ENCODE data around the gene ZFP92.

The ZFP92 gene

DNA sequence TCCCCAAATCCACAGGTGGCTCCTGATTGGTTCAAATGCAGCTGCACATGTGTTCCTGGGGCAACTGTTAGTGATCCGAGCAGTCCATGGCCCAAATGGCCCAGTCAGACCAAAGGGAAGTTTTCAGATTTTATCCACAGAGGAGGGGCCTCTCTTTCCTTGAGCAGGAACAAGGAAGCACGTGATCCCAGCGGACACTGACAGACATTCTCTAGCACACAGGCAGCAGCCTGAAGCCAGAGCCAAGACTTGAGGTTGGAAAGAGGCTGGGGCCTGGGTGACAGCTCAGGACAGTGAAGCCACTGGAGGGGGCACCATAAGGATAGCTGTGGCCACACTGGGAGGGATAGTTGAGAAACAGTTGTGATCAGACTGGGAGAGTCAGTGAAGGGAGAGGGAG lies 3.5 kb upstream of the ZFP92 start:
- no peak for DNase-seq

DNA sequence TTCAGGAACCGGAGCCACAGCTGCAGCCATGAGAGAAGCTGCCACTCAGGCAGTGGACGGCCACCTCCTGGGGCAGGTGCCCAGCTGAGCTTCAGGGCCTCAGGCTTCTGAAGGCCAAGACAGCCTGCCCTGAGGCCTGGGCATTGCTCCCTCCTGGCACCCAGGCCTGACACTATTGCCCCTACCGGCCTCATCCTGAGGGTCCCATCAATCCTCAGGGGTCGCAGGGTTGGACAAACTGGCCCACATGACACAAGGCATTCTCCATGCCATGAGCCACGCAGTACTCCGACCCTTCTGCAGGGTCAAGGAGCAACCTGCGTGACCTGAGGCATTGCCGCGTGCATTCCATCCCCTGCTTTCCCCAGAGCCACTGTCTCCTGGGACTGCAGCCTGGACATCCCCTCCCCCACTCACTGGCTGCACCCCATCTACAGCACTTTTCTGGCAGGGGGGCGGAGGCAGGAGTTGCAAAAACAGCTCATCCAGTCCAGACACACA lies 3.0 kb upstream of the ZFP92 start:
- no peak for DNase-seq

DNA sequence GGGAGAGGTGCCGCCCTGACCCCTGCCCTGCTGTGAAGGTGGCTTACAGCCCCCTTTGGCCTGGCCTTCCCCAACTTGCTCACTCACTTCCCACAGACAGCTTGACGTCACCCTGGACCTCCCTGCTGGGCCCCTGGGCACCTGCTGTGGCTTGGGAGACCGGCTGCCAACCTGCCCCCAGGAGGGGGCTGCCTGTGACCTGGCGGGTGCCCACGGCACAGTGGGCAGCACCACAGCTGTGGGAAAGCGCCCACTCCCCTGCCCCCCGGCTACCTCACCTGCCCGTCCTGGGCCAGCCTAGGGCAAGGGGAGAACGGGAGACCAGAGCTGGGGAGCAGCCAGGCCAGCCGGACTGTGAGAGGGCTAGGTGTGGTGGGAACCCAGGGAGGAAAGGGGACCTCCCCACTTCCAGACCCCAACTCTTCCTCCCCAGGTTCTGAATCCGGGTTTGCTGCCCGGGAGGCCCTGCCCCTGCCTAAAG lies 2.4 kb upstream of the ZFP92 start:
- no peak for DNase-seq

DNA sequence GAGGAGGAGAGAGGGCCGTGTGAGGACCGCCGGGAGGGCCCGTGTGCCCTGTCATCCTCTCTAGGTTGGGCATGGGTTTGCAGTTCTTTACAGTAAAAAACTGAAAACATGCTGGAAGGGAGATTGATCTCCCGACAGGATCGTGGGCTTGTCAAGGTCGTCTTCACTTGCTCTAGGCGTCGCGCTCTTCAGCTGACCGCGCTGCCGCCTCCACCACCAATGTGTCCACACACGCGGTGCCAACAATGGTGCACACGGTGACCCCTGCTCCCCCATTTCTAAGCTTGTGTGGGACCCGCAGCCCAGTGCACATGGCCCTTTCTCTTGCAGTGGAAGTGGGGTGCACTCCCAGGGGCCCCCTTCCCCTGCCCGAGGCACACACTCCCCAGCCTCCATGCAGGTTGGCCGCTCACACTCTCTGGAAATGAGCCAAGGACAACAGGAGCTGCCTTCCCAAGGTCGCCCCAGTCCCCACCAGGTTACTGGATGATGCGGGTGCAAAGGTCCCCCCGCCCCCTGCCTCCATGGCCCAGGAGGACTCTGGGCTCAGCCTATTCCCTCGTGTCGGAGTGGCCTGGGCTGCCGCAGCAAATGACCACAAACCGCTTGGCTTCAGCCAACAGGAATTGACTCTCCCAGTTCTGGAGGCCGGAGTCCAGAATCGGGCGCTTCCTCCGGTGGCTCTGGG lies 1.7 kb upstream of the ZFP92 start:
- no peak for DNase-seq

DNA sequence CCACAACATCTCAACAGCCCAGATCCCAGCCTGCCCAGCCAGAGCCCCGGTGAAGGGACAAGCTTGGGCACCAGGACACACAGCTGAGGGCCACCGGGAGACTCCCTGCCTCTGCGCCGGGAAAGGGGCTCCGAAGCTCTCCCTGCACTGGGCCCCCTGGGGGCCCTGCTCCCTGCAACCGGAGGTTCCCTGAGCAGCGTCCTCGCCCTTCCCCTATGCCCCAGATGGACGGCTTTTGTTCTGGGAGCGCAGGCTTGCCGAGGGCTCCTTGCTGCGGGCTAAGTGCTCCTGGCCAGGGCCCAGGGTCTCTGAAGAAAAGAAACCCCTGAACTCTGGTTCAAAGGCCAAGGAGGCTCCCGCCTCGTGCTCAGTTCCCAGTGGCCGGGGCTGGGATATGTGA lies 899 bp upstream of the ZFP92 start:
- DNase-seq: no peak

DNA sequence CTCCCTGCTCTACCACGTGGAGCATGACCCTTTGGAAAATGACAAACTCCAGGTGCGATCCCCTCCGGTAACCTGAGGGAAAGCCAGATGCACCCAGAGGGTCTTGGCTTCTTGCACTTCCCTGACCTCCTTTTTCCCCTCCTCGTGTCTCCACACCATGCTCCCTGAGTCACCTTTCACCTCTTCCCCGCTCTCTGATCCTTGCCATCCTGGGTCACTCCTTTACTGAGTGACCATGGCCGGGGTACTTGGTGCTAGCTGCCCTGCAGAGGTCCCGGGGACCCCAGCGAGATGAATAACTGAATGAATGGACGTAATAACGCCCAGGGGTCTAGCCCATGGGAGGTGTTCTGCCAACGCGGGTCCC lies 401 bp upstream of the ZFP92 start:
- DNase-seq: no peak

DNA sequence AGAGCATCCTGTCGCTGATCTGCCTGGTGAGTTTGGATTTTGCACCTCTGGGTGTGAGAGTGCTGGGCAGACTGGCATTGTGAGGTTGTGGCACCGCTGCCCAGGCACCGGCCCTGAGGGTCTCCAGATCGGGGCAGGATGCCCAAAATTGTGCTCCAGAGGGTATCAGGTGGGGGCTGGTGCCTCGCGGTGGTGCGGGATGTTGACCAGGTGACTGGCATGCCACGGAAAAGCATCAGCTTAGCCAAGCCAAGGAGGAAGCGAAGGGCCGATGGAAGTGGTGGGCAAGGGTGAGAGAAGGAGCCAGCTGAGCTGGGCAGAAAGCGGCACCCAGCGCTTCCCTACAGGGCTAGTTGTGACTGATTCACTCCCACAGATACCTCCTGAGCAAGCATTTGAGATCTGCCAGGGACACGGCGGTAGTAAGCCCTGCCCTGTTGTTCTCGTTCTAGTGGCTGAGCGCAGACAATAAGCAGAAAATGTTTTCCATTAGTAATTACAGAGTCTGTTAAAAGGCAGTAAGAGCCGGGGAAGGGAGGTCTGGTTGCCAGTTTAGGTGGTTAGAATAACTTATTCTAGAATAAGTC lies 809 bp downstream of the ZFP92 start:
- no peak for DNase-seq

DNA sequence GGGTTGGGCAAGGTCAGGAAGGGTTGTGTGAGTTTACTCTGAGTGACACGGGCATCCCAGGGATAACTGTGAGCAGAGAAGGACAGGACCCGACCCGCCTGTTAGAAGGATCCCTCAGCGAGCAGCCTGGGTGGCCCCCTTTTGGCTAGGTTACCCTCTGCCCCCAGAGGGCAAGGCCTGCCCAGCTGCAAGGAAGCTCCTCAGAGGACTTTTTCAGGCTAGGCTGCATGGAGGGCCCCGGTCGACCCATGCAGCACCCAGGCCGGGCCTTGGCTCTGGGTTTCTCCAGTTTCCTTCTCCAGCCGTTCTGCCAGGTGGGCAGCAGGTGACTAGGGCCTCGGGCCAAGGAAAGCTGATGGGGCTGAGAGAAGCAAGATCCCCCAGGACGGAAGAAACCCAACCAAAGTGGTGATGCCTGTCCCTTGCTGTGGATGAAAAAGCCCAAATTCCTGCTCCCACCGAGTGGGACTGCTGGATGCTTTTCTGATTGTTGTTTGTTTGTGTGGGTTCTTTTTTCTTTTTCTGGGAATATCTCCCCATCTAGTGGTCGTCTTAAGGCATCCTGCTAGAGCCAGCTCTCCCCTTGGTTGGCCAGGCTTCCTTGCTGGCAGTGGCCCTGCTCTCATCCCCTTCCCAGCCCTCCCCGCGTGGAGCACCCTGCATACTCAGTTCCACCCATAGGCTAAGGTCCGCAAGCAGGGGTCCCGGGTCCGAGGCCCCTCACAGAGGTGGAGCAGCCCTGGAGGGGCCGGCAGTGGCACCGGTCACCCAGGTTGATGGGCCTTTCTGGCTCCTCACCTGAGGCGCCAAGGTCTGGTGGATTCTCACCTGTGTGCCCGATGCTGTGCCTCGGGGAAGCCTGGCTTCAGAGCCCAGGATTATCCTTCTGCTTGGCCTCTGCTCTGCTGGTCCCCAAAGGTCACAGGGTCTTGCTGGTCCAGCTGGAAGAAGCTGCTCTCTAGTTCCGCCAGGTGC lies 1.8 kb downstream of the ZFP92 start:
- no peak for DNase-seq

DNA sequence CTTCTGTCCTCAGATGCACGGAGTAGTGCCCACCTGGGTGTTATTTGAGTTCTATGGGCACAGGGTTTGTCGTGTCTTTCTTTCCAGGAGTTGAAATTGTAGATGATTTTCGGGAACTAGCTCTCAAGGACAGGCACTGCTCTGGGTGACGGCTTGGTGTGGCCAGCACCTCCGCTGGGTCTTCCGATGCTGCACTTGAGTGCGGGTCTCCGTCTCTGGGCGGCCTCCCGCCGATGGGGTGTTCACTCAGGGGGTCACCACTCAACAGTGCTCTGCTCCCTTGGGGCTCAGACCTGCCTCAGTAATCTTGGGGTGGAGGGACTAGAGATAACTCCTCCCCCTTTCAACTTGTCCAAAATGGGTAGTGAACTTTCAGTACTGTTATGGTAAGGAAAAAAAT lies 2.5 kb downstream of the ZFP92 start:
- no peak for DNase-seq

DNA sequence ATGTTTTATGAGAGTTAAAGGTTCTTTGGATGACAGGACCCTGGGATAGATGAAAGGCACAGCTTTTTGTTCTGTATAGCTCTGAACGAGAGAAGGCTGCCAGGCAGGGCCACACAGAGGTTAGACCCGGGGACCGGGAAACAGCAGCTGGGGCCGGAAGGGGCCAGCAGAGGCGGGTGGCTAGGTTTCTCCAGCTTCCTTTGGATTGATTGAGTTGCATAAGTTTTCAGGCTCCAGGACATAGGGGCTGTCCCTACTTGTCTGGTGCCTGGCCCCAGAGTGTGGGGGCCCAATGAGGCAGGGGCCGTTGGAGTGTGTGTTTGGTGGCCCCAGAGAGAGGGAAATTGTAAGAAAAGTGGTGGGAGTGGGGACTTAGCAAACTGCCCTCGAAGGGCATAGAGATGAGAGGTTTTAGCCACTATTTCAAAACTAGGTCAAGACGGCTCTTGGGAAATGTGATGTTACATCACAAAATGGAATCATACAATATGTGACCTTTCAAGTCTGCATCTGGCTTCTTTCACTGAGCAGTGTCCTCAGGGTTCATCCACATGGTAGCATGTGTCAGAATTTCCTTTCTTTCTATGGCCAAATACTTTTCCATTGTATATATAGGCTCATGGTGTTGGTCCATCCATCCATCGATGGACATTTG lies 3.7 kb downstream of the ZFP92 start:
- no peak for DNase-seq

DNA sequence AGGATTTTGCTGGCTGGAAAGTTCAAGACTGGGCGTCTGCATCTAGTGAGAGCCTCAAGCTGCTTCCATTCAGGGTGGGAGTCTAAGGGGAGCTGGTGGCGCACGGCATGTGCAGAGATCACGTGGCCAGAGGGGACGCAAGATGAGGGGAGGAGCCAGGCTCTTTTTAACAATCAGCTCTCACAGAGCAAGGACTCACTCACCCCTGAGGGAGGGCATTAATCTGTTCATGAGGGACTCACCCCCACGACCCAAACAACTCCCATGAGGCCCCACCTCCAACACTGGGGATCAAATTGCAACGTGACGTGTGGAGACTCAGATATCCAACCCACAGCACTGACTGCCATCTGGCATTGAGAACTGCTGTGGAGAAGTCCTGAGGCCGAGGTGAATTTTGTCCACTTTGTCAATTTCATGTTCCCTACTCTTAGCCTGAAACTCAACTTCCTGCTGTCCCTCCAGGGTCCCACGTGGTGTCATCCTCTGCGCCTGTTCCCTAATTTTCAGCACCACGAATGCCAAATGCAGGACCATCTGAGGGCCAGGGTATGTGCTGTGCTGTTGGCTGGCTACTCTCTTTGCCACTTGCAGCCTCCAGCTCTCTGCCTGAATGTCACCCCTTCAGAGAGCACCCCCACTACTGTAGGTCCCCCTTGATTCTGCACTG lies 5.6 kb downstream of the ZFP92 start:
- no peak for DNase-seq

DNA sequence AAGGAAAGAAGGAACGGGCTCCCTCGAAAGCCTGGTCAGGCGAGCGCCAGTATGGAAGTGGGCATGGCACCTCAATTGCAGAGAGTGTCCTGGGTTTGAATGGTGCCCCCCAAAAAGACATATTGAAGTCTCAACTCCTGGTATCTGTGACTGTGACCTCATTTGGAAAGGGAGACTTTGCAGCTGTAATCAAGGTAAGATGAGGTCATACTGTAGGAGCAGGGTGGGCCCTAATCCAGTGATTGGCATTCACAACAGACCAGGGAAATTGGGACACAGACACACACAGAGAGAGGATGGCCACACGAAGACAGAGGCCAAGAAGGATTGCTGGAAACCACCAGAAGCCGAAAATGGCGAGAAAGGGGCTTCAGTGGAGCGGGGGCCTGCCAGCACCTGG lies 6.4 kb downstream of the ZFP92 start:
- no peak for DNase-seq

DNA sequence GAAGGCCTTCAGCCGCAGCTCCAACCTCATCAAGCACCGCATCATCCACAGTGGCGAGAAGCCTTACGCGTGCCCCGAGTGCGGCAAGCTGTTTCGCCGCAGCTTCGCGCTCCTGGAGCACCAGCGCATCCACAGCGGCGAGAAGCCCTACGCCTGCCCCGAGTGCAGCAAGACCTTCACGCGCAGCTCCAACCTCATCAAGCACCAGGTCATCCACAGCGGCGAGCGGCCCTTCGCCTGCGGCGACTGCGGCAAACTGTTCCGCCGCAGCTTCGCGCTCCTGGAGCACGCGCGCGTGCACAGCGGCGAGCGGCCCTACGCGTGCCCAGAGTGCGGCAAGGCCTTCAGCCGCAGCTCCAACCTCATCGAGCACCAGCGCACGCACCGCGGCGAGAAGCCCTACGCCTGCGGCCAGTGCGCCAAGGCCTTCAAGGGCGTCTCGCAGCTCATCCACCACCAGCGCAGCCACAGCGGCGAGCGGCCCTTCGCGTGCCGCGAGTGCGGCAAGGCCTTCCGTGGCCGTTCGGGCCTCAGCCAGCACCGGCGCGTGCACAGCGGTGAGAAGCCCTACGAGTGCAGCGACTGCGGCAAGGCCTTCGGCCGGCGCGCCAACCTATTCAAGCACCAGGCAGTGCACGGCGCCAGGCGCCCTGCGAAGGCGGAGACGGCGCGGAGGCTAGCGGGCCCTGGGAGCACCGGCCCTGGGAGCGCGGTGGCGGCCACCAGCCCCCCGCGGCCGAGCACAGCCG lies 9.8 kb downstream of the ZFP92 start:
- DNase-seq: no peak

DNA sequence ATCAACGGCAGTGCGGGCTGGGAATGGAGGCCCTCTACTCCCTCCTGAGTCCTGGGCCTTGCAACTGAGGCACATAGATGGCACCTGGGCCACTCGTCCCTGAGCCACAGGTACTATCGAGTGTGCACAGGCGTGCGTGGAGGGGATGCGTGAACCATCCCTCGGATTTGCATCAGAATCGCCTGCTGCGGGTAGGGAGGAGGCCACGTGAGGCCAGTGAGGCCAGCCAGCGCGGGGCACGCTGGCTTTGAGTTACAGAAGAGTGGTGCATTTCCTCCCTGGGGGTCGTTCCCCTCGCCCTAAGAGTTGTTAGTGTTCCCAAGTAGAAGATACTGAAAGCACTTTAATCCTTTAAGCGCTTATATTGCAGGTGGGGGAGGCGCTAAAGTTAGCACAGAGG lies 10.6 kb downstream of the ZFP92 start:
- DNase-seq: no peak

DNA sequence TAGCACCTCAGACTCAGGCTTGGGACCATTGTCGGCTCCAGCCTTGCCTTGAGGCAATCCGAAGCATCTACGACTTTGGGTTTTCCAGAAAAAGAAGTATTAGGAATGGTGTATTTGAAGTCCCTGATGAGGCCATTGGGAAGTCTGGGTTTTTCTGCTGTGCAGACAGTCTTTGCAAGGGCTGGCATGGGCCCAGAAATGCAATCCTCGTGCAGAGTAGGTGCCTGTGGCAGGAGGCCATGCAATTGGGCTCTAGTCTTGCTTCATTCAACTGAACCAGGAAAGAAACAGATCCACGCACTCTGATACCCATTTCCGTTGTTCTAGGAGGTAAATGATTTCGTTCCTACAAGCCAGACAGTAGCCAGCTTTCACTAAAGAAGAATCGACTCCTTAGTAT lies 12.4 kb downstream of the ZFP92 start:
- DNase-seq: no peak

DNA sequence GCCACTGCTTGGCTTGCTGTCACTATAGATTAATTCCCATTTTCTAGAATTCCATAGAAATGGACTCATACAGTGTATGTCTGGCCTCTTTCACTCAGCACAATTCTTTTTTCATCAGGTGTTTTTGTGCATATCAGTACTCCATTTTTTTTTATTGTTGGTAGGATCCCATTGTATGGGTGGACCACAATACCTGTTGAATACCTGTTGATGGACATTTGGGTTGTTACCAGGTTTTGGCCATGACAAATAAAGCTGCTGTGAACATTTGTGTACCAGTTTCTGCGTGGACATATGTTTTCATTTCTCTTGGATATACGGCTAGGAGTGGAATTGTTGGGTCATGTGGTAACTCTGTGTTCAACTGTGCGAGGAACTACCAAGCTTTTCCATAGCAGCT lies 14.9 kb downstream of the ZFP92 start:
- DNase-seq: no peak

DNA sequence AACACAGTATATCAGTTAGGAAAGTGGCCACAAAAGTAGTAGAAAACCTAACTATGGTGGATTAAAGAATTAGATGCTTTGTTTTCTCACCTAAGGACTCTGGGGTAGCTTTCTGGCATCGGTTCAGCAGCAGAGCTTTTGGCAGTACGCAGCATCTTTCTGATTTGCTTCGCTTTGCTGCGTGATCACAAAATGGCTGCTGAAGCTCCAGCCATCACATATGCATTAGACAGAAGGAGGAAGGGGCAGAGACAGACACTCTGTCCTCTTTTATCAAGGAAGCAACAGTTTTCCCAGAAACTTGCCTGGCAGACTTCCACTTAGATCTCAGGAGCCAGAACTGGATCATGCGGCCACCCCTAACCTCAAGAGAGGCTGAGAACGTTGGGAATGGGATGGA lies 19.5 kb downstream of the ZFP92 start:
- DNase-seq: no peak

DNA sequence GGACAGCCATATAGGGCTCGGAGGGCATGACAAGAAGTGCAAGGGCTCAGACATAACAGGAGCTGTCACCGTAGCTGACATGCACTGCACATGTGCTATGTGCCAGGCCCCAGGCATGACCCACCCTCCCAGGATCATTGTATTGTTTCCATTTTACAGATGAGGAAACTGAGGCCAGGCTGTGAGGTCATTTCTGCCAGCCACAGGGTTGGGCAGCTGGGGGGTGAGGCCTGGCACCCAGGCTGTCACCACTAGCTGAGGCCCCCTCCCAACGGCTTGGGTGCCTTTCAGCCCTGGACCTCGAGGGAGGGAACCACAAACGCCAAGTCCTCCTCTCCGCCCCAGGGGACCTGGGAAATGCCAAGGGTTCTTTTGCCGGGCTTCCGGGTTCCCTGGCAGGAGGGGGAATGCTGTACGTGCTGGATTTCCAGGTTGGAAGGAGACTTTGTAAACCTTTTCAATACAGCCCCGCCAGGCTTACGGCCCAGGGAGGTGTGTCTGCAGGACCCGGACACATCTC lies 21.9 kb downstream of the ZFP92 start:
- no peak for DNase-seq

DNA sequence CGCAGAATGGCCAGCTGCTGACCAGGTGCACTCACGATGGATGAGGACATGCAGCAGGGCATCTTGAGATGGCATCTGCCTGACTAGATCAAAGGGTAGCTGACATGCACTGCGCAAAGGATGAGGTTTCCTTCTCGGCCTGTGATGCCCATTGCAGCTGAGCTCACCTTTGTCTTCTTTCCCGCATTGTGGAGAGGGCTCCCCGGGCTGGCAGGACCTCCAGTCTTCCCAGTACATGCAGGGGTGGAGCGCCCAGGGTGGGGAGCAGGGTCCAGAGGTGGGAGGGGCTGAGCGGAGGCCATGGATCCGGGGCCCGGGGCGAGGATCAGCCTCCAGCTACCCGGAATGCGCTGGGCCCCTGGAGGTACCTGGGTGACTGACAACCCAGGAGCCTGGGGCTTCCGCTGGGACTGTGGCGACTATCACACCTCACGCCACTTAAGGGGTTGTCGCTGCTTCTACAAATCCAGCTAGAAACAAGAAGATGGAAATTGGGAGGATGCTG lies 22.6 kb downstream of the ZFP92 start:
- DNase-seq: no peak

DNA sequence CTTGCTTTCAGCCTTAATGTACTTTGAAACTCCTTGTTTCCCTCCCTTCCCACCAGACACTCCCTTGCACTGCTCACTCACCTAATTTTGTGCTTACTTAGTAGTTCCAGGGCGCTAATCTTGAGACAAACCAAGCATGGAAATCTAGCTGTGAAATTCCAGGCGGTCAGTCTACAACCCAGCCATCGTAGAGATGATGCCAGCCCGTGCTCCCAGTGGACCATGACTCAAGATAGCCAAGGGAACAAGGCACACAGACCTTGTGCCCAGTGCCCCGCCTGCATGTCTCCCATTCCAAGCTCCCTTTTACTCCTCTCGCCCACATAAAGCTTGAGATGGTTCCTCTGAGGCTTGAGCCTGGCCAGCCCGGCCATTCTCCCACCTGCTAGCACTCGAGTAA lies 23.5 kb downstream of the ZFP92 start:
- no peak for DNase-seq

All from amygdala (tissue), 56 donors.